Measurements from ENCODE around the gene SMIM30. TPM values are rescaled to one million over a fixed set of nuclear protein-coding genes. Genes with fewer than 3 reads are reported as not detected.

SMIM30 gene
- total RNA-seq, 2 donors from 2014 or later, result 23.7 to 36.5 TPM

- Histone ChIP-seq H3K27me3 (replicated peaks; ENCODE audit: insufficient read depth) (no peaks in the 10 kb centered on the region), H3K9me3 (no peaks in the 10 kb centered on the region), H3K4me3 (no peak overlapping the region), H3K36me3 (no peaks in the 10 kb centered on the region), H3K4me1 (ENCODE audit: control insufficient read depth in 1 of 2, low read depth in 2 of 2) (peaks cover 0 to 7% of the 10 kb centered on the region in 2 donors), H3K27ac (no peak overlapping the region)
- ATAC-seq (ENCODE audit: insufficient number of reproducible peaks, low FRiP score, low read depth) (no peak), DNase-seq (ENCODE audit: low spot score) (no peak)
- no peak for TF ChIP-seq CTCF (IDR thresholded peaks at IDR 0.05)
Measured at GRCh38 chr7:113084496-113085172, 33.7 kb downstream of the SMIM30 start.

GRCh38 chr7:113083816-113084495, 34.4 kb downstream of the SMIM30 start:
- TF ChIP-seq CTCF (IDR thresholded peaks at IDR 0.05), result no peak
- Histone ChIP-seq H3K36me3 (no peaks in the 10 kb centered on the region), H3K9me3 (no peaks in the 10 kb centered on the region), H3K27me3 (replicated peaks; ENCODE audit: insufficient read depth) (no peaks in the 10 kb centered on the region), H3K4me3 (no peak overlapping the region), H3K4me1 (ENCODE audit: control insufficient read depth in 1 of 2, low read depth in 2 of 2) (peaks cover 0 to 7% of the 10 kb centered on the region in 2 donors), H3K27ac (no peak overlapping the region)
- ATAC-seq (ENCODE audit: insufficient number of reproducible peaks, low FRiP score, low read depth), result no peak
- DNase-seq (ENCODE audit: low spot score), result no peak

- no peak for TF ChIP-seq CTCF (IDR thresholded peaks at IDR 0.05)
- no peaks in the 10 kb centered on the region for H3K27me3 ChIP-seq (replicated peaks; ENCODE audit: insufficient read depth)
- H3K4me1 ChIP-seq (ENCODE audit: control insufficient read depth in 1 of 2, low read depth in 2 of 2), result peaks cover 0 to 7% of the 10 kb centered on the region in 2 donors
- DNase-seq (ENCODE audit: low spot score) (no peak), ATAC-seq (ENCODE audit: insufficient number of reproducible peaks, low FRiP score, low read depth) (no peak)
- H3K36me3 ChIP-seq, result no peaks in the 10 kb centered on the region
- H3K4me3 ChIP-seq, result no peak overlapping the region
- no peak overlapping the region for H3K27ac ChIP-seq
- H3K9me3 ChIP-seq, result no peaks in the 10 kb centered on the region
Measured at GRCh38 chr7:113083132-113083815, 35.1 kb downstream of the SMIM30 start.

GRCh38 chr7:113078331-113078730, 40.0 kb downstream of the SMIM30 start:
- Histone ChIP-seq H3K9me3 (no peaks in the 10 kb centered on the region), H3K27ac (no peak overlapping the region), H3K36me3 (no peaks in the 10 kb centered on the region), H3K27me3 (replicated peaks; ENCODE audit: insufficient read depth) (no peaks in the 10 kb centered on the region), H3K4me3 (no peak overlapping the region), H3K4me1 (ENCODE audit: control insufficient read depth in 1 of 2, low read depth in 2 of 2) (no peaks in the 10 kb centered on the region)
- no peak for TF ChIP-seq CTCF (IDR thresholded peaks at IDR 0.05)
- no peak for DNase-seq (ENCODE audit: low spot score)
- no peak for ATAC-seq (ENCODE audit: insufficient number of reproducible peaks, low FRiP score, low read depth)

- Histone ChIP-seq H3K4me3 (no peak overlapping the region), H3K27me3 (replicated peaks; ENCODE audit: insufficient read depth) (no peaks in the 10 kb centered on the region), H3K27ac (no peak overlapping the region), H3K36me3 (no peaks in the 10 kb centered on the region), H3K4me1 (ENCODE audit: control insufficient read depth in 1 of 2, low read depth in 2 of 2) (no peaks in the 10 kb centered on the region), H3K9me3 (no peaks in the 10 kb centered on the region)
- TF ChIP-seq CTCF (IDR thresholded peaks at IDR 0.05), result no peak
- ATAC-seq (ENCODE audit: insufficient number of reproducible peaks, low FRiP score, low read depth), result no peak
- no peak for DNase-seq (ENCODE audit: low spot score)
Measured at GRCh38 chr7:113076703-113077102, 41.7 kb downstream of the SMIM30 start.

Data from thoracic aorta (tissue), 2 donors.